Heart right ventricle (tissue), 16 donors: ENCODE measurements around the gene WWOX. TPM values are rescaled to one million over a fixed set of nuclear protein-coding genes. Genes with fewer than 3 reads are reported as not detected.

Experiments
- ATAC-seq, 8 donors: fragments of 200-7000 bp; cut with Tn5 transposase; one replicate each; pipeline ENCODE4 v1.9.1; 2020; ENCODE audit warnings: mild to moderate bottlenecking in 8 of 8, moderate library complexity in 8 of 8, moderate number of reproducible peaks in 1 of 8
- DNase-seq, 2 donors: peaks; one replicate each; pipeline ENCODE4 v3.0.0-alpha.2; 2020
- H3K27ac ChIP-seq, 10 donors: fragments of 200-600 bp; sonication (generic) in 2 of 10; one replicate each; pipeline versions ENCODE4 v1.5.0 to v1.8.0; 2020 to 2022; ENCODE audit warnings: mild to moderate bottlenecking in 3 of 10
- H3K27me3 ChIP-seq, 7 donors: fragments of 200-600 bp; one replicate each; pipeline ENCODE4 v1.8.0; 2021 to 2022; ENCODE audit warnings: mild to moderate bottlenecking in 2 of 7
- H3K36me3 ChIP-seq, 9 donors: fragments of 200-600 bp; sonication (generic) in 1 of 9; one replicate each; pipeline versions ENCODE4 v1.5.0 to v1.8.0; 2020 to 2022; ENCODE audit warnings: mild to moderate bottlenecking in 2 of 9
- H3K4me1 ChIP-seq, 9 donors: fragments of 200-600 bp; sonication (generic) in 1 of 9; one replicate each; pipeline versions ENCODE4 v1.5.0 to v1.8.0; 2020 to 2022; ENCODE audit warnings: mild to moderate bottlenecking in 4 of 9
- H3K4me3 ChIP-seq, 10 donors: fragments of 200-600 bp; sonication (generic) in 2 of 10; one replicate each; pipeline versions ENCODE4 v1.5.0 to v1.8.0; 2020 to 2022; ENCODE audit warnings: mild to moderate bottlenecking in 7 of 10, moderate library complexity in 2 of 10
- H3K9me3 ChIP-seq, 11 donors: fragments of 200-600 bp in 10 of 11; sonication (generic) in 2 of 11; one replicate each; pipeline versions ENCODE4 v1.5.0 to v1.8.0; 2013 to 2022; ENCODE audit warnings: mild to moderate bottlenecking in 2 of 11, control low read depth in 1 of 11, moderate library complexity in 1 of 11
- WGBS, 2 donors: extraction: QIAGEN DNeasy Blood & Tissue Kit; methylation state at CpG; one replicate each; pipeline ENCODE4 v1.1.7; 2013; ENCODE audit warnings: inconsistent platforms in 1 of 2; 5-methylcytosine and 5-hydroxymethylcytosine counted together
- intact Hi-C, 10 donors: fragments of 100-400 bp; cut with DNase I; formaldehyde crosslinking; loops; one replicate each; pipeline versions ENCODE4 v1.11.1 to v1.14.2; 2022
- polyA plus RNA-seq, 2 donors: library from polyadenylated mRNA; stranded (reverse); fragments of 200-250 nt; gene quantifications; one replicate each; pipeline ENCODE4 v1.2.3, GENCODE V29; 2013
- total RNA-seq, 10 donors: library from RNA; stranded (reverse); fragmentation: NEBNext Ultra II Directional in 3 of 10; extraction: Animal tissue kit (Norgen Biotek cat#: 25700) in 3 of 10; gene quantifications; one replicate each; pipeline versions ENCODE4 v1.2.1 to v1.2.4, GENCODE V29; 2021 to 2023
- TF ChIP-seq, protein P1 (sequence below), 9 donors: fragments of 200-600 bp; sonication (generic) in 2 of 9; IDR thresholded peaks; one replicate each; pipeline versions ENCODE4 v1.5.0 to v1.8.0; 2021 to 2022; ENCODE audit warnings: antibody characterized with exemption in 9 of 9, mild to moderate bottlenecking in 5 of 9, moderate library complexity in 1 of 9
- donor health status: Arrhythmogenic right ventricular cardiomyopathy.
- donor health status: ischemic (EF 13 %, LVEDD 7.1; RV severe dilation, severe dysfunction).
- donor health status: healthy with polysubstance abuse.
- donor health status: DM: no; HTN: yes; CAD: no.
- donor health status: DM: no; HTN: no; CAD: no.
- donor health status: ischemic (EF 25% LVEDD 6.9; RV normal size, moderate dysfunction).
- donor health status: ischemic (EF 25% LVEDD 5.7; RV mildly dilated, moderate dysfunction).
- donor health status: healthy.
- donor health status: DM: yes; HTN: yes; CAD: no.
- donor health status: Ischemic cardiomyopathy.
- donor health status: ischemic (EF 35%, LVEDD 5.7; RV mildly dilated, moderate dysfunction).
- donor health status: nonischemic (EF 11% LVEDD 7.7; RV severe dilation, severe dysfunction).
- donor health status: DM: yes; HTN: yes; CAD: no.
- donor health status: PGD.
- donor health status: ischemic (EF 29% LVEDD 5.4; RV normal size, mild dysfunction).
- donor health status: nonischemic (EF 23%, LVEDD 6.1; RV moderate dilation, normal function).

Gene WWOX
- total and polyA plus RNA-seq, 12 donors, result 4.9 to 15.0 (median 9.9) TPM

DNA sequence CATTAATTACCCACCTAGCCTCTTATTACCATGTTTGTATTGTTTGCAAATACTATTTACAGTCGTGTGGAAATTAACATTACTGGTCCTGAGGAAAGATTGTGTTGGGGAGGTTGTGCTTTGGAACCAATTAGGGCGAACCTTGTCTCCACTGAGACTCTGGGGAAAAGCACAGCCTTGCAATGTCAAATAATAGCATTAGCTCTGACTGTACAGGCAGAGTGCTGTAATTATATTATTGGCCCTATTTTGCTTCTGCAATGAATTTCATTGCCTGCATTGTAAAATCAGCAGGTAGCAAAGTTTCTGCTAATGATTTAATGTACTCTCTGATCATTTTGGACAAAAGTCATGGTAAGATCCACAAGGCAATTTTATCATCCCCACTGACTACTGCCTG is 97.0 kb downstream of the WWOX start:
- Histone ChIP-seq H3K36me3 (no peaks in the 10 kb centered on the region), H3K9me3 (peaks cover 0 to 4% (median 0%) of the 10 kb centered on the region in 11 donors), H3K27me3 (no peaks in the 10 kb centered on the region), H3K4me1 (peaks cover 0 to 5% (median 0%) of the 10 kb centered on the region in 9 donors), H3K4me3 (no peak overlapping the region), H3K27ac (no peak overlapping the region)
- intact Hi-C loops, result no loop called here
- DNase-seq (no peak), ATAC-seq (no peak)
- 52 to 55% methylated on average over 2 of the region's 2 CpGs for WGBS, 2 donors
- TF ChIP-seq, protein P1, sequence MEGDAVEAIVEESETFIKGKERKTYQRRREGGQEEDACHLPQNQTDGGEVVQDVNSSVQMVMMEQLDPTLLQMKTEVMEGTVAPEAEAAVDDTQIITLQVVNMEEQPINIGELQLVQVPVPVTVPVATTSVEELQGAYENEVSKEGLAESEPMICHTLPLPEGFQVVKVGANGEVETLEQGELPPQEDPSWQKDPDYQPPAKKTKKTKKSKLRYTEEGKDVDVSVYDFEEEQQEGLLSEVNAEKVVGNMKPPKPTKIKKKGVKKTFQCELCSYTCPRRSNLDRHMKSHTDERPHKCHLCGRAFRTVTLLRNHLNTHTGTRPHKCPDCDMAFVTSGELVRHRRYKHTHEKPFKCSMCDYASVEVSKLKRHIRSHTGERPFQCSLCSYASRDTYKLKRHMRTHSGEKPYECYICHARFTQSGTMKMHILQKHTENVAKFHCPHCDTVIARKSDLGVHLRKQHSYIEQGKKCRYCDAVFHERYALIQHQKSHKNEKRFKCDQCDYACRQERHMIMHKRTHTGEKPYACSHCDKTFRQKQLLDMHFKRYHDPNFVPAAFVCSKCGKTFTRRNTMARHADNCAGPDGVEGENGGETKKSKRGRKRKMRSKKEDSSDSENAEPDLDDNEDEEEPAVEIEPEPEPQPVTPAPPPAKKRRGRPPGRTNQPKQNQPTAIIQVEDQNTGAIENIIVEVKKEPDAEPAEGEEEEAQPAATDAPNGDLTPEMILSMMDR (IDR thresholded peaks at IDR 0.05), result no peak

DNA sequence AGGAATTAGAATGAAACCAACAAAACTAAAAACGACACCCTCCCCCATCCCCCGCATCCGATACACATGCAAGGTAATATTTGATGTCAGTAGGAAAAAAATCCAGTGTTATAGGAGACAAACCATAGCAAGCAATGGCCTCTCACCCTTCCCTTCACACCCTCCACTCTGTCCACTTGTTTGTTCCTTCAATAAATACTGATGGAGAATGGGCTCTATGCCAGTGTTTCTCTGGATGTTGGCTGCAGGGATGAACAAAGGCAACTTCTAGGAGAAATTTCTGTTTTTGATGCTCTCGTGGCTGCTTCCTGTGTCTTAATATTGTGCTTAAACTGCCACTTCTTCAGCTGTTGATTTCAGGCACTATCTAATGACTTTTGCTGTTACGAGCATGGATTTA is 98.8 kb downstream of the WWOX start:
- 88 to 91% methylated on average over 5 of the region's 5 CpGs for WGBS, 2 donors
- ATAC-seq (no peak), DNase-seq (no peak)
- Histone ChIP-seq H3K4me1 (peaks cover 0 to 5% (median 0%) of the 10 kb centered on the region in 9 donors), H3K27ac (no peak overlapping the region), H3K27me3 (no peaks in the 10 kb centered on the region), H3K4me3 (no peak overlapping the region), H3K36me3 (no peaks in the 10 kb centered on the region), H3K9me3 (no peaks in the 10 kb centered on the region)
- TF ChIP-seq, protein P1 (IDR thresholded peaks at IDR 0.05), result no peak
- intact Hi-C loops, result no loop called here

DNA sequence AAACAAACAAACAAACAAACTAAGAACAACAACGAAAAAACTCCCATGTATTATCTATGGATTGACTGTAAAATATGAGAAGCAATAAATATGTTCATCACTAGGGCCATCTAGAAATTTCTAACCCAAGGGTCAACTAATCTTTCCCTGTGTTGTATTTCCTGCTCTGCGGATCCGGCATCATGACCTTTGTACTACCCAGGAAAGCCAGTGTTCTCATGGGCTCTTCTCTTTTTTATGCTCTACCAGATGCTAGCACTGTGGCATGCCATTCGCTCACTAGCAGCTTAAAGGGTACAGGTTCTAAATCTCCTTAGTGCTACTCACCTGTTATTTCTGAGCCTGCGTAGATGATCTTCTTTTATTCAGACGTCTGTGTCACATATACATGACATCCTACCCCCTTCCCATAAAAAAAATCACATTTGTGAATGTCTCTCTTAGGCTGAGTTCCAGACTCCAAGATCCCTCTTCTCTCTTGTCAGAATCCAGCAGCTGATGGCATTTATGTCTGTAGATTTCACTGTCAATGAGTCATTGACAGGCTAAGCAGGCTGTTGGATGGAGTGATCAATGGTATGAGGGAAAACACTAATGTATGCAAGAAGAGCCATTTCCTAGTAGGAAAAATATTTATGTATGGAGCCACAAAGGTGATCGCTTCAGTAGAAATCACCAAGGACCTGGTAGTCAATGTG is 100.0 kb downstream of the WWOX start:
- H3K4me3 ChIP-seq, result no peak overlapping the region
- no peak for ATAC-seq
- H3K27ac ChIP-seq, result no peak overlapping the region
- TF ChIP-seq, protein P1 (IDR thresholded peaks at IDR 0.05), result no peak
- WGBS, 2 donors, result 83 to 90% methylated on average over 7 of the region's 7 CpGs
- no peak for DNase-seq
- H3K27me3 ChIP-seq, result no peaks in the 10 kb centered on the region
- intact Hi-C loops, result no loop called here
- peaks cover 0 to 5% (median 0%) of the 10 kb centered on the region in 9 donors for H3K4me1 ChIP-seq
- no peaks in the 10 kb centered on the region for H3K9me3 ChIP-seq
- no peaks in the 10 kb centered on the region for H3K36me3 ChIP-seq

DNA sequence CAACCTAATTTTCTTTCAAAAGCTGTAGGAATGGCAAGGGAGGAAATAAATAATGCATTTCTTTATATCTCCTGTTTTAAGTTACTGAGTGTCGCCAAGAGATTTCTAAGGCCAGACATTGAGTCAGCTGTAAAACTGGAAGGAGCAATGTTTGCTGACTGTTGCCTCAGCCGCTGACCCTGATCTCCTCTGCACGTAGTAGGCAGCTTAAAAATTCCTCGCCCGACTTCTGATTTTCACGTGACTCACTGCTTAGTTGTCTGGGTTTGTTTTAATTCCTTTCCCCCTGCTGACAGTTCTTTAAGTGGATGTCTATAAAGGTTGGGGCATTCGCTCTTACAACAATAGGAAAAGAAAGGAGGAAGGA is 100.6 kb downstream of the WWOX start:
- 90 to 94% methylated on average over 7 of the region's 7 CpGs for WGBS, 2 donors
- Histone ChIP-seq H3K27me3 (no peaks in the 10 kb centered on the region), H3K9me3 (no peaks in the 10 kb centered on the region), H3K27ac (no peak overlapping the region), H3K4me1 (peaks cover 0 to 5% (median 0%) of the 10 kb centered on the region in 9 donors), H3K36me3 (no peaks in the 10 kb centered on the region), H3K4me3 (no peak overlapping the region)
- TF ChIP-seq, protein P1 (IDR thresholded peaks at IDR 0.05), result no peak
- intact Hi-C loops, result no loop called here
- ATAC-seq (no peak), DNase-seq (no peak)
